HL-60 (cell line): ENCODE data around the gene MMP28.

Experiments used
- DNase-seq, 2 experiments: peaks; one replicate each; pipeline ENCODE4 v3.0.0-alpha.2; 2010 to 2020; ENCODE audit warnings: low read depth in 1 of 2, low spot score in 1 of 2
- H3K27ac ChIP-seq: fragments of 250-450 bp; sonication (Bioruptor Pico); replicated peaks from 2 replicates; pipeline ENCODE4 v1.5.1; 2020; ENCODE audit warnings: mild to moderate bottlenecking, moderate library complexity
- H3K27me3 ChIP-seq: fragments of 250-450 bp; sonication (Bioruptor Pico); 2 replicates; pipeline ENCODE4 v1.5.1; 2021; ENCODE audit warnings: mild to moderate bottlenecking, moderate library complexity; ENCODE audit not compliant: insufficient read depth, poor library complexity, severe bottlenecking
- H3K4me3 ChIP-seq: replicated peaks from 2 replicates; pipeline ENCODE4 v1.5.1; 2011; ENCODE audit warnings: mild to moderate bottlenecking, control low read depth, low read length; ENCODE audit not compliant: insufficient read depth
- CTCF ChIP-seq: IDR thresholded peaks from one replicate; pipeline ENCODE4 v1.5.1; 2011; ENCODE audit warnings: low read length, control low read depth, inconsistent platforms; ENCODE audit not compliant: insufficient read depth
- GABPA ChIP-seq: IDR thresholded peaks from 2 replicates; pipeline ENCODE4 v1.6.1; 2012; ENCODE audit warnings: low read depth
- POLR2AphosphoS5 ChIP-seq: IDR thresholded peaks from 2 replicates; pipeline ENCODE4 v1.6.1; 2012; ENCODE audit warnings: low read depth
- REST ChIP-seq: IDR thresholded peaks from 2 replicates; pipeline ENCODE4 v1.6.1; 2012; ENCODE audit warnings: low read depth; ENCODE audit not compliant: insufficient replicate concordance
- SPI1 ChIP-seq: IDR thresholded peaks from 2 replicates; pipeline ENCODE4 v1.6.1; 2012; ENCODE audit warnings: low read depth, mild to moderate bottlenecking, borderline replicate concordance

MMP28 gene

GRCh38 chr17:35775039-35775438 is 20.4 kb downstream of the MMP28 start:
- Histone ChIP-seq H3K4me3 (no peak overlapping the region), H3K27me3 (peaks cover 7% of the 10 kb centered on the region), H3K27ac (no peak overlapping the region)
- no peak for TF ChIP-seq CTCF
- TF ChIP-seq GABPA = no peak
- TF ChIP-seq SPI1 = no peak
- no peak for TF ChIP-seq REST
- DNase-seq = no peak

- TF ChIP-seq POLR2AphosphoS5 (no peak), CTCF (no peak), GABPA (no peak), SPI1 (no peak), REST (no peak)
- H3K27ac ChIP-seq = no peak overlapping the region
- no peak for DNase-seq
- peaks cover 4% of the 10 kb centered on the region for H3K27me3 ChIP-seq
- H3K4me3 ChIP-seq = no peak overlapping the region
These were observed 20.9 kb downstream of the MMP28 start for GRCh38 chr17:35774499-35774898.

DNA sequence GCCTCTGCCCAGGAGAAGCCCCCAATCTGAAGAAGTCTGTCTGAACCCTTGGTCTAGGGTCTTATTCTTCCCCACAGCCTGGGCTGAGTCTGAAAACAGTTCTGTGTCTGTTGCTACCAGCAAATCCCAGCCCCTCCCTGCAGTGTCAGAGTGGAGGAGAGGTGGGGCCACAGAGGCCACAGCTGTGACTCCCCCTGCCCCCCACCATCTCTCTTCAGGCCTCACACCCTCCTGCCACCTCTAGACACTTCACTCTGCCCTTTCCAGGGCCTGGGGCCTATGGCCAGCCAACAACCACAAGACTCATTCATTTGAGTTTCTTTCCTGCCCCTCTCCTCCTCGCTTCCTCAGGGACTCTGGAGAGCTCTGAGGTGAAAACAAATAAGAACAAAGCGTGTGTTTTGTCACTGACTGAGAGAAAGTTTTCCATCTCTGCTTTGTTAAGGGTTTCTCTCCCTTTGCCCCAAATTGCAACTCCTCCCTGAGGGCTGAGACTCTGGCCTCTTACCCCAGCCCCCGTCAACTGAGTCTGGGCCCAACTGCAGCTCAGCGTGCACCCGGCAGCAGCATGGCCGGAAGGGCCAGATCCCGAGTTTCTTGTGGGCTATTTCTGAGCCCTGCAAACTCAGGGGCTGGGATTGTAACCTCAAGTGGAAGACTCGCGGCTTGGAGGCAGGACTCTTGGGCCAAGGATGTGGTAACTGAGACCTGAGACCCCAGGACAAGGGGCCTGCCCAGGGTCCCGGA is 21.6 kb downstream of the MMP28 start:
- no peak for TF ChIP-seq SPI1
- H3K27me3 ChIP-seq = peaks cover 4% of the 10 kb centered on the region
- H3K4me3 ChIP-seq = no peak overlapping the region
- H3K27ac ChIP-seq = no peak overlapping the region
- no peak for DNase-seq

GRCh38 chr17:35773129-35773528 is 22.3 kb downstream of the MMP28 start:
- peaks cover 4% of the 10 kb centered on the region for H3K27me3 ChIP-seq
- TF ChIP-seq SPI1 (no peak), REST (no peak), CTCF (no peak), POLR2AphosphoS5 (no peak), GABPA (no peak)
- no peak overlapping the region for H3K4me3 ChIP-seq
- no peak for DNase-seq
- no peak overlapping the region for H3K27ac ChIP-seq
